Liver (tissue), 9 donors: ENCODE measurements around the gene NOL11. TPM values are rescaled to one million over a fixed set of nuclear protein-coding genes. Genes with fewer than 3 reads are reported as not detected.

Experiments used
- DNase-seq: peaks from one replicate; pipeline ENCODE4 v3.0.0-alpha.2; 2017; ENCODE audit warnings: low spot score
- H3K27ac ChIP-seq, 2 donors: one replicate each; pipeline ENCODE4 v1.7.0; 2013; ENCODE audit warnings: inconsistent platforms in 2 of 2, low read length in 2 of 2, control low read depth in 1 of 2, low read depth in 1 of 2, mild to moderate bottlenecking in 1 of 2
- H3K27me3 ChIP-seq, 4 donors: one replicate each; pipeline versions ENCODE4 v1.6.1 to v1.7.0; 2013; ENCODE audit warnings: low read length in 3 of 4, inconsistent platforms in 1 of 4, mild to moderate bottlenecking in 1 of 4, moderate library complexity in 1 of 4; ENCODE audit not compliant: control insufficient read depth in 4 of 4, insufficient read depth in 4 of 4
- H3K36me3 ChIP-seq, 4 donors: one replicate each; pipeline versions ENCODE4 v1.6.1 to v1.7.0; 2013; ENCODE audit warnings: low read length in 3 of 4, mild to moderate bottlenecking in 3 of 4, low read depth in 1 of 4, moderate library complexity in 1 of 4; ENCODE audit not compliant: control insufficient read depth in 4 of 4, insufficient read depth in 3 of 4
- H3K4me1 ChIP-seq, 4 donors: one replicate each; pipeline versions ENCODE4 v1.6.1 to v1.7.0; 2013; ENCODE audit warnings: low read length in 3 of 4, mild to moderate bottlenecking in 3 of 4, moderate library complexity in 1 of 4; ENCODE audit not compliant: control insufficient read depth in 4 of 4, insufficient read depth in 4 of 4
- H3K4me3 ChIP-seq, 3 donors: one replicate each; pipeline versions ENCODE4 v1.6.1 to v1.7.0; 2013; ENCODE audit warnings: low read length in 3 of 3, control low read depth in 1 of 3, low read depth in 1 of 3, mild to moderate bottlenecking in 1 of 3
- H3K9ac ChIP-seq, 2 donors: one replicate each; pipeline ENCODE4 v1.7.0; 2013; ENCODE audit warnings: low read length in 2 of 2, mild to moderate bottlenecking in 2 of 2, moderate library complexity in 2 of 2, control low read depth in 1 of 2, low read depth in 1 of 2
- H3K9me3 ChIP-seq, 4 donors: one replicate each; pipeline versions ENCODE4 v1.6.1 to v1.7.0; 2013; ENCODE audit warnings: low read length in 3 of 4; ENCODE audit not compliant: control insufficient read depth in 4 of 4
- EGR1 ChIP-seq, 2 donors: IDR thresholded peaks; 2 replicates each; pipeline ENCODE4 v1.6.1; 2016 to 2018; ENCODE audit warnings: antibody characterized with exemption in 2 of 2, low read depth in 2 of 2
- FOXA1 ChIP-seq: IDR thresholded peaks from 2 replicates; pipeline ENCODE4 v1.6.1; 2016; ENCODE audit warnings: antibody characterized with exemption
- FOXA2 ChIP-seq: IDR thresholded peaks from 2 replicates; pipeline ENCODE4 v1.6.1; 2016; ENCODE audit warnings: antibody characterized with exemption
- GABPA ChIP-seq, 2 donors: IDR thresholded peaks in 1 of 2; conservative IDR thresholded peaks in 1 of 2; 2 replicates each; pipeline ENCODE4 v1.6.1; 2016; ENCODE audit warnings: antibody characterized with exemption in 2 of 2, mild to moderate bottlenecking in 1 of 2, moderate library complexity in 1 of 2
- HNF4A ChIP-seq, 2 donors: conservative IDR thresholded peaks; 2 replicates each; pipeline ENCODE4 v1.6.1; 2016; ENCODE audit warnings: antibody characterized with exemption in 2 of 2, mild to moderate bottlenecking in 2 of 2
- HNF4G ChIP-seq: IDR thresholded peaks from 2 replicates; pipeline ENCODE4 v1.6.1; 2016; ENCODE audit warnings: antibody characterized with exemption
- JUND ChIP-seq, 2 donors: IDR thresholded peaks; 2 replicates each; pipeline ENCODE4 v1.6.1; 2016; ENCODE audit warnings: antibody characterized with exemption in 2 of 2
- NR2F2 ChIP-seq: IDR thresholded peaks from 2 replicates; pipeline ENCODE4 v1.6.1; 2016; ENCODE audit warnings: antibody characterized with exemption
- RAD21 ChIP-seq, 2 donors: IDR thresholded peaks; 2 replicates each; pipeline ENCODE4 v1.6.1; 2016; ENCODE audit warnings: antibody characterized with exemption in 2 of 2, mild to moderate bottlenecking in 2 of 2
- RXRA ChIP-seq, 2 donors: IDR thresholded peaks; 2 replicates each; pipeline ENCODE4 v1.6.1; 2017 to 2018; ENCODE audit warnings: antibody characterized with exemption in 2 of 2, mild to moderate bottlenecking in 1 of 2
- SP1 ChIP-seq: IDR thresholded peaks from 2 replicates; pipeline ENCODE4 v1.6.1; 2018; ENCODE audit warnings: antibody characterized with exemption, mild to moderate bottlenecking
- TAF1 ChIP-seq: conservative IDR thresholded peaks from 2 replicates; pipeline ENCODE4 v1.6.1; 2016; ENCODE audit warnings: antibody characterized with exemption, mild to moderate bottlenecking
- YY1 ChIP-seq: IDR thresholded peaks from 2 replicates; pipeline ENCODE4 v1.6.1; 2016; ENCODE audit warnings: antibody characterized with exemption, mild to moderate bottlenecking
- WGBS: extraction: QIAGEN DNeasy Blood & Tissue Kit; methylation state at CpG from one replicate; pipeline ENCODE4 v1.1.7; 2013; 5-methylcytosine and 5-hydroxymethylcytosine counted together
- polyA plus RNA-seq, 2 donors: library from polyadenylated mRNA; stranded (reverse) in 1 of 2; unstranded in 1 of 2; fragments of 200-250 nt in 1 of 2; fragments of >200 nt in 1 of 2; fragmentation: Nextera tagmentation in 1 of 2; extraction: Ambion mirVana in 1 of 2; gene quantifications; one replicate each; pipeline versions ENCODE4 v1.2.1 to v1.2.3, GENCODE V29; 2013 to 2015
- total RNA-seq, 2 donors: library from RNA; depleted of rRNA; stranded (reverse); fragments of >200 nt; gene quantifications; one replicate each; pipeline ENCODE4 v1.2.3, GENCODE V29; 2014
- TF ChIP-seq, protein P1 (sequence below): fragments of 150-350 bp; IDR thresholded peaks from 2 replicates; pipeline ENCODE4 v1.5.1; 2017; ENCODE audit warnings: improper control_type of control experiment, low read depth, low read length; ENCODE audit not compliant: missing input control
- TF ChIP-seq, protein P2 (sequence below): IDR thresholded peaks from 2 replicates; pipeline ENCODE4 v1.6.1; 2016; ENCODE audit warnings: antibody characterized with exemption
- TF ChIP-seq, protein P3 (sequence below): IDR thresholded peaks from 2 replicates; pipeline ENCODE4 v1.6.1; 2016; ENCODE audit warnings: antibody characterized with exemption
- TF ChIP-seq, protein P4 (sequence below): IDR thresholded peaks from 2 replicates; pipeline ENCODE4 v1.6.1; 2016; ENCODE audit warnings: antibody characterized with exemption
- TF ChIP-seq, protein P5 (sequence below): IDR thresholded peaks from 2 replicates; pipeline ENCODE4 v1.6.1; 2016; ENCODE audit warnings: antibody characterized with exemption, mild to moderate bottlenecking
- donor health status: healthy.
- donor health status: healthy.
- donor health status: healthy.
- donor health status: healthy.
- donor health status: healthy.

NOL11 gene
- total and polyA plus RNA-seq, 4 donors, result 11.8 to 27.2 (median 20.7) TPM

DNA sequence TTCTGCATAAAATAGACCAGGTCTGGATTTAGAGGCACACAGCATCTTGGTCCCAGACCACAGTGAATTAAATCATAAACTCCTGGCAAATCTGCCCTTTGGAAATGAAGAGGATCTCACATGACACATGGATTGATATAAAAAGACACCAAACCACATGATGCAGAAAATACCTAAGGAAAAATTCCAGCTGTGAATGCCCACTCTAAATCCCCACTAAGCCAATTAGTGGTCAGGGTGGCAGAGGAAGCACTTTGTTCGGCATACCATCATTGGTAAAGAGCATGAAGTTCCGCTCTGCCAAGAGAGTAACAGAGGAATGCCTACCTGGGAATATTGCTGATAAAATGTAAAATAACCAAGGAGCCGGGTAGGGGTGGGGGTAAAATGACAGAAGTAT is 32.4 kb upstream of the NOL11 start:
- 96% methylated on average over 3 of the region's 3 CpGs for WGBS
- Histone ChIP-seq H3K4me3 (no peak overlapping the region), H3K27ac (no peak overlapping the region), H3K27me3 (no peaks in the 10 kb centered on the region), H3K4me1 (no peaks in the 10 kb centered on the region), H3K9me3 (no peaks in the 10 kb centered on the region), H3K9ac (no peak overlapping the region), H3K36me3 (no peaks in the 10 kb centered on the region)
- no peak for TF ChIP-seq TAF1
- TF ChIP-seq, protein P1, sequence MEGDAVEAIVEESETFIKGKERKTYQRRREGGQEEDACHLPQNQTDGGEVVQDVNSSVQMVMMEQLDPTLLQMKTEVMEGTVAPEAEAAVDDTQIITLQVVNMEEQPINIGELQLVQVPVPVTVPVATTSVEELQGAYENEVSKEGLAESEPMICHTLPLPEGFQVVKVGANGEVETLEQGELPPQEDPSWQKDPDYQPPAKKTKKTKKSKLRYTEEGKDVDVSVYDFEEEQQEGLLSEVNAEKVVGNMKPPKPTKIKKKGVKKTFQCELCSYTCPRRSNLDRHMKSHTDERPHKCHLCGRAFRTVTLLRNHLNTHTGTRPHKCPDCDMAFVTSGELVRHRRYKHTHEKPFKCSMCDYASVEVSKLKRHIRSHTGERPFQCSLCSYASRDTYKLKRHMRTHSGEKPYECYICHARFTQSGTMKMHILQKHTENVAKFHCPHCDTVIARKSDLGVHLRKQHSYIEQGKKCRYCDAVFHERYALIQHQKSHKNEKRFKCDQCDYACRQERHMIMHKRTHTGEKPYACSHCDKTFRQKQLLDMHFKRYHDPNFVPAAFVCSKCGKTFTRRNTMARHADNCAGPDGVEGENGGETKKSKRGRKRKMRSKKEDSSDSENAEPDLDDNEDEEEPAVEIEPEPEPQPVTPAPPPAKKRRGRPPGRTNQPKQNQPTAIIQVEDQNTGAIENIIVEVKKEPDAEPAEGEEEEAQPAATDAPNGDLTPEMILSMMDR, result no peak
- no peak for TF ChIP-seq YY1
- TF ChIP-seq FOXA1, result no peak
- TF ChIP-seq EGR1 (IDR thresholded peaks at IDR 0.05; ENCODE audit: low read depth in 2 of 2), result no peak
- no peak for TF ChIP-seq GABPA (IDR thresholded peaks at IDR 0.05 in 1 of 2, conservative IDR thresholded peaks at IDR 0.05 in 1 of 2)
- TF ChIP-seq, protein P2, sequence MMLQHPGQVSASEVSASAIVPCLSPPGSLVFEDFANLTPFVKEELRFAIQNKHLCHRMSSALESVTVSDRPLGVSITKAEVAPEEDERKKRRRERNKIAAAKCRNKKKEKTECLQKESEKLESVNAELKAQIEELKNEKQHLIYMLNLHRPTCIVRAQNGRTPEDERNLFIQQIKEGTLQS, result no peak
- TF ChIP-seq FOXA2, result no peak
- TF ChIP-seq, protein P3, sequence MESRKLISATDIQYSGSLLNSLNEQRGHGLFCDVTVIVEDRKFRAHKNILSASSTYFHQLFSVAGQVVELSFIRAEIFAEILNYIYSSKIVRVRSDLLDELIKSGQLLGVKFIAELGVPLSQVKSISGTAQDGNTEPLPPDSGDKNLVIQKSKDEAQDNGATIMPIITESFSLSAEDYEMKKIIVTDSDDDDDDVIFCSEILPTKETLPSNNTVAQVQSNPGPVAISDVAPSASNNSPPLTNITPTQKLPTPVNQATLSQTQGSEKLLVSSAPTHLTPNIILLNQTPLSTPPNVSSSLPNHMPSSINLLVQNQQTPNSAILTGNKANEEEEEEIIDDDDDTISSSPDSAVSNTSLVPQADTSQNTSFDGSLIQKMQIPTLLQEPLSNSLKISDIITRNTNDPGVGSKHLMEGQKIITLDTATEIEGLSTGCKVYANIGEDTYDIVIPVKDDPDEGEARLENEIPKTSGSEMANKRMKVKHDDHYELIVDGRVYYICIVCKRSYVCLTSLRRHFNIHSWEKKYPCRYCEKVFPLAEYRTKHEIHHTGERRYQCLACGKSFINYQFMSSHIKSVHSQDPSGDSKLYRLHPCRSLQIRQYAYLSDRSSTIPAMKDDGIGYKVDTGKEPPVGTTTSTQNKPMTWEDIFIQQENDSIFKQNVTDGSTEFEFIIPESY, result no peak
- TF ChIP-seq, protein P4, sequence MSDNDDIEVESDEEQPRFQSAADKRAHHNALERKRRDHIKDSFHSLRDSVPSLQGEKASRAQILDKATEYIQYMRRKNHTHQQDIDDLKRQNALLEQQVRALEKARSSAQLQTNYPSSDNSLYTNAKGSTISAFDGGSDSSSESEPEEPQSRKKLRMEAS, result no peak
- TF ChIP-seq, protein P5, sequence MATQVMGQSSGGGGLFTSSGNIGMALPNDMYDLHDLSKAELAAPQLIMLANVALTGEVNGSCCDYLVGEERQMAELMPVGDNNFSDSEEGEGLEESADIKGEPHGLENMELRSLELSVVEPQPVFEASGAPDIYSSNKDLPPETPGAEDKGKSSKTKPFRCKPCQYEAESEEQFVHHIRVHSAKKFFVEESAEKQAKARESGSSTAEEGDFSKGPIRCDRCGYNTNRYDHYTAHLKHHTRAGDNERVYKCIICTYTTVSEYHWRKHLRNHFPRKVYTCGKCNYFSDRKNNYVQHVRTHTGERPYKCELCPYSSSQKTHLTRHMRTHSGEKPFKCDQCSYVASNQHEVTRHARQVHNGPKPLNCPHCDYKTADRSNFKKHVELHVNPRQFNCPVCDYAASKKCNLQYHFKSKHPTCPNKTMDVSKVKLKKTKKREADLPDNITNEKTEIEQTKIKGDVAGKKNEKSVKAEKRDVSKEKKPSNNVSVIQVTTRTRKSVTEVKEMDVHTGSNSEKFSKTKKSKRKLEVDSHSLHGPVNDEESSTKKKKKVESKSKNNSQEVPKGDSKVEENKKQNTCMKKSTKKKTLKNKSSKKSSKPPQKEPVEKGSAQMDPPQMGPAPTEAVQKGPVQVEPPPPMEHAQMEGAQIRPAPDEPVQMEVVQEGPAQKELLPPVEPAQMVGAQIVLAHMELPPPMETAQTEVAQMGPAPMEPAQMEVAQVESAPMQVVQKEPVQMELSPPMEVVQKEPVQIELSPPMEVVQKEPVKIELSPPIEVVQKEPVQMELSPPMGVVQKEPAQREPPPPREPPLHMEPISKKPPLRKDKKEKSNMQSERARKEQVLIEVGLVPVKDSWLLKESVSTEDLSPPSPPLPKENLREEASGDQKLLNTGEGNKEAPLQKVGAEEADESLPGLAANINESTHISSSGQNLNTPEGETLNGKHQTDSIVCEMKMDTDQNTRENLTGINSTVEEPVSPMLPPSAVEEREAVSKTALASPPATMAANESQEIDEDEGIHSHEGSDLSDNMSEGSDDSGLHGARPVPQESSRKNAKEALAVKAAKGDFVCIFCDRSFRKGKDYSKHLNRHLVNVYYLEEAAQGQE, result no peak
- TF ChIP-seq RAD21 (IDR thresholded peaks at IDR 0.05), result no peak
- TF ChIP-seq NR2F2, result no peak
- no peak for TF ChIP-seq HNF4A (conservative IDR thresholded peaks at IDR 0.05)
- no peak for TF ChIP-seq JUND (IDR thresholded peaks at IDR 0.05)
- TF ChIP-seq HNF4G, result no peak
- TF ChIP-seq SP1, result no peak
- no peak for TF ChIP-seq RXRA (IDR thresholded peaks at IDR 0.05)
- no peak for DNase-seq
